ENCODE data around the gene RHBDL1.

RHBDL1 gene

GRCh38 chr16:658679-659571, 16.5 kb upstream of the RHBDL1 start:
- Histone ChIP-seq H3K4me1 (ENCODE audit: insufficient read depth, low read length) (no peaks in the 10 kb centered on the region; the same call in 1 of the 2 replicates), H3K9me3 (ENCODE audit: control insufficient read depth, insufficient read depth, low read length) (no peaks in the 10 kb centered on the region), H3K9ac (ENCODE audit: low read depth, low read length) (no peak overlapping the region), H3K36me3 (ENCODE audit: insufficient read depth, low read length) (no peaks in the 10 kb centered on the region)

- Histone ChIP-seq H3K9ac (ENCODE audit: low read depth, low read length) (no peak overlapping the region), H3K4me1 (ENCODE audit: insufficient read depth, low read length) (no peaks in the 10 kb centered on the region; the same call in 1 of the 2 replicates), H3K9me3 (ENCODE audit: control insufficient read depth, insufficient read depth, low read length) (no peaks in the 10 kb centered on the region), H3K36me3 (ENCODE audit: insufficient read depth, low read length) (no peaks in the 10 kb centered on the region)
These were observed 15.9 kb upstream of the RHBDL1 start for GRCh38 chr16:659618-660017.

DNA sequence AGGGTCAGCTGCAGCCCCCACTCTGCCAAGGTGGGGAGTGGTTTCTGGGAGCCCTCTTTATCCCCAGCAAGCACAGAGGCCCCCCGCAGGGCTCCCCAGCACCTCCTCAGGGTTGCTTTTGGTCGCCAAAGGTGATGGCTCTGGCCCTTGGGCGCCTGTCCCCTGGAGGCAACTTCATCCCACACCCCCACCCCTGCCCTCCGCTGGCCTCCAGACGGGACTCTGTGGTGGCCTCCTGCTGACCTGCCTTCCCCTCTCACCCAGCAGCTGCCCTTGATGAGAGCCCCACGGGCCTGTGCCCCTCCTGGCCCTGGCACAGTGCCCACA, 15.4 kb upstream of the RHBDL1 start:
- H3K4me1 ChIP-seq (ENCODE audit: insufficient read depth, low read length), result no peaks in the 10 kb centered on the region; the same call in 1 of the 2 replicates
- H3K36me3 ChIP-seq (ENCODE audit: insufficient read depth, low read length), result no peaks in the 10 kb centered on the region
- no peaks in the 10 kb centered on the region for H3K9me3 ChIP-seq (ENCODE audit: control insufficient read depth, insufficient read depth, low read length)
- H3K9ac ChIP-seq (ENCODE audit: low read depth, low read length), result peak overlapping the region; percentile 51

DNA sequence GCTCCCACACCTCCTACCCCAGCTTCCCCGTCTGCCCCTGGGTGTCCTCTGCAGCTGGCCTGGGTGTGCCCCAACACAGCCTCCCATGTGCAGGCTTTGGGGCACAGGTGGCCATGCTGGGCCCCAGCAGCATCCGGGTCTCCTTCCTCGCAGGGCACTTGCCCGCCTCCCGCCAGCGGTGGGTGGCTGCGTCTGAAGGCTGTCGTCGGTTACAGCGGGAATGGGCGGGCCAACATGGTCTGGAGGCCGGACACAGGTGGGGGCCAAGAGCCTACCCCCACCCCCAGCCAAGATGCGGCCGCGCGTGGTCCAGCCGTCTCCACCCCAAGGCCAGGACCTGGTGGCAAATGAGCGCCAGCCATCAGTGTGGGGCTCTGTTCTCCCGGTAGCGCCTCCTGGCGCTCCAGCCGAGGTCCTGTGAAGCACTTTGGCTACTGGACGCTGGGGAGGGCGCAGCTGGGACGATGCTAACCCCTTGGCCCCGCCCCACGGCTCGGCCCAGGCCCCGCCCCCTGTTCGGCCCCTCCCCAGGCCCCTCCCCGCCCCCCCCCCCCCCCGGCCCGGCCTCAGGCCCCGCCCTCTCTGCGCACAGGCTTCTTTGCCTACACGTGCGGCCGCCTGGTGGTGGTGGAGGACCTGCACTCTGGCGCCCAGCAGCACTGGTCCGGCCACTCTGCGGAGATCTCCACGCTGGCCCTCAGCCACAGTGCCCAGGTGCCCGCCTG, 14.8 kb upstream of the RHBDL1 start:
- Histone ChIP-seq H3K4me1 (ENCODE audit: insufficient read depth, low read length) (no peaks in the 10 kb centered on the region; the same call in 1 of the 2 replicates), H3K9me3 (ENCODE audit: control insufficient read depth, insufficient read depth, low read length) (no peaks in the 10 kb centered on the region), H3K36me3 (ENCODE audit: insufficient read depth, low read length) (no peaks in the 10 kb centered on the region), H3K9ac (ENCODE audit: low read depth, low read length) (peak overlapping the region; percentile 51)

GRCh38 chr16:661184-661821, 14.2 kb upstream of the RHBDL1 start:
- Histone ChIP-seq H3K4me1 (ENCODE audit: insufficient read depth, low read length) (no peaks in the 10 kb centered on the region; the same call in 1 of the 2 replicates), H3K9me3 (ENCODE audit: control insufficient read depth, insufficient read depth, low read length) (no peaks in the 10 kb centered on the region), H3K36me3 (ENCODE audit: insufficient read depth, low read length) (no peaks in the 10 kb centered on the region)

DNA sequence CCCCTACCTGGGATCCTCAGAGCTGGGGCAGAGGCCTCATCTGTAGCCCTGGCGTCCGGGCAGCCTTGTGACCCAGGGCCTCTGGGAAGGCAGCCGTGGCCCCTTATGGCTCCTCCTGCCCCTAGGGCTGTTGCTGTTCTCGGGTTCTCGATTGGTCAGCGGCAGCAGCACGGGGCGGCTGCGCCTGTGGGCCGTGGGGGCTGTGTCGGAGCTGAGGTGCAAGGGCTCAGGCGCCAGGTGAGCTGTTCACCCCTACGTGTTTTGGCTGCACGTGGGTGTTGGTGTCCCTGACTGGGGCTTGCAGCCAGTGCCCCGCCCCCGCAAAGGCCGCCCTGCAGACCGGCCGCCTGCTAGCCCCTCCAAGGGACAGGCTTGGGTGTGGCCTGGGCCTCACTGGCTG, 13.4 kb upstream of the RHBDL1 start:
- Histone ChIP-seq H3K9ac (ENCODE audit: low read depth, low read length) (no peak overlapping the region), H3K36me3 (ENCODE audit: insufficient read depth, low read length) (no peaks in the 10 kb centered on the region), H3K9me3 (ENCODE audit: control insufficient read depth, insufficient read depth, low read length) (no peaks in the 10 kb centered on the region), H3K4me1 (ENCODE audit: insufficient read depth, low read length) (no peaks in the 10 kb centered on the region; the same call in 1 of the 2 replicates)

More at GRCh38 chr16:661184-661821, 14.2 kb upstream of the RHBDL1 start:
- H3K9ac ChIP-seq (ENCODE audit: low read depth, low read length), result no peak overlapping the region

DNA sequence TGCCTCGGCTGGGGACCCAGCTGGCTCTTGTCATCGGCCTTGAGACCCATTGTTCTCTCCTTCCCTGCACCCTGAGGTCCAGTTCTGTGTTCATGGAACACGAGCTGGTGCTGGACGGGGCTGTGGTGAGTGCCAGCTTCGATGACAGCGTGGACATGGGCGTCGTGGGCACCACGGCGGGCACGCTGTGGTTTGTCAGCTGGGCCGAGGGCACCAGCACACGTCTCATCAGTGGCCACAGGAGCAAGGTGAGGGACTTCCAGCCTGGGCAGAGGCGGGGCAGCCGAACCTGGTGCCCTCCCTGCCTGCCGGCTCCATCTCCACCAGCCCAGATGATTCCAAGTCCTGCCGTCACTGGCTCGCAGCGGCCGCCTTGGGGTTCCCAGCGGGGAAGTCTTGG, 12.9 kb upstream of the RHBDL1 start:
- H3K9ac ChIP-seq (ENCODE audit: low read depth, low read length), result no peak overlapping the region
- H3K36me3 ChIP-seq (ENCODE audit: insufficient read depth, low read length), result no peaks in the 10 kb centered on the region
- peaks cover 3% of the 10 kb centered on the region; the same call in 1 of the 2 replicates for H3K4me1 ChIP-seq (ENCODE audit: insufficient read depth, low read length)
- H3K9me3 ChIP-seq (ENCODE audit: control insufficient read depth, insufficient read depth, low read length), result no peaks in the 10 kb centered on the region

GRCh38 chr16:666572-666971, 8.9 kb upstream of the RHBDL1 start:
- no peak overlapping the region for H3K9ac ChIP-seq (ENCODE audit: low read depth, low read length)
- peaks cover 16% of the 10 kb centered on the region; the same call in 1 of the 2 replicates for H3K36me3 ChIP-seq (ENCODE audit: insufficient read depth, low read length)
- H3K4me1 ChIP-seq (ENCODE audit: insufficient read depth, low read length), result peaks cover 4% of the 10 kb centered on the region; the same call in 1 of the 2 replicates
- H3K9me3 ChIP-seq (ENCODE audit: control insufficient read depth, insufficient read depth, low read length), result no peaks in the 10 kb centered on the region

- H3K9ac ChIP-seq (ENCODE audit: low read depth, low read length), result no peak overlapping the region
- peaks cover 19% of the 10 kb centered on the region; the same call in 1 of the 2 replicates for H3K36me3 ChIP-seq (ENCODE audit: insufficient read depth, low read length)
- H3K4me1 ChIP-seq (ENCODE audit: insufficient read depth, low read length), result peaks cover 4% of the 10 kb centered on the region; the same call in 1 of the 2 replicates
- no peaks in the 10 kb centered on the region for H3K9me3 ChIP-seq (ENCODE audit: control insufficient read depth, insufficient read depth, low read length)
These were observed 8.2 kb upstream of the RHBDL1 start for GRCh38 chr16:667113-667779.

GRCh38 chr16:667780-668518, 7.5 kb upstream of the RHBDL1 start, which contains the start of gene RHOT2:
Gene RHOT2, plus strand, starts transcription at chr16:668132. Its CDS starts 68 bp downstream, at chr16:668200.
- Histone ChIP-seq H3K36me3 (ENCODE audit: insufficient read depth, low read length) (peaks cover 26% of the 10 kb centered on the region), H3K9me3 (ENCODE audit: control insufficient read depth, insufficient read depth, low read length) (no peaks in the 10 kb centered on the region), H3K9ac (ENCODE audit: low read depth, low read length) (peak within 1 kb of the TSS; percentile 87), H3K4me1 (ENCODE audit: insufficient read depth, low read length) (peaks cover 4% of the 10 kb centered on the region; the same call in 1 of the 2 replicates)

DNA sequence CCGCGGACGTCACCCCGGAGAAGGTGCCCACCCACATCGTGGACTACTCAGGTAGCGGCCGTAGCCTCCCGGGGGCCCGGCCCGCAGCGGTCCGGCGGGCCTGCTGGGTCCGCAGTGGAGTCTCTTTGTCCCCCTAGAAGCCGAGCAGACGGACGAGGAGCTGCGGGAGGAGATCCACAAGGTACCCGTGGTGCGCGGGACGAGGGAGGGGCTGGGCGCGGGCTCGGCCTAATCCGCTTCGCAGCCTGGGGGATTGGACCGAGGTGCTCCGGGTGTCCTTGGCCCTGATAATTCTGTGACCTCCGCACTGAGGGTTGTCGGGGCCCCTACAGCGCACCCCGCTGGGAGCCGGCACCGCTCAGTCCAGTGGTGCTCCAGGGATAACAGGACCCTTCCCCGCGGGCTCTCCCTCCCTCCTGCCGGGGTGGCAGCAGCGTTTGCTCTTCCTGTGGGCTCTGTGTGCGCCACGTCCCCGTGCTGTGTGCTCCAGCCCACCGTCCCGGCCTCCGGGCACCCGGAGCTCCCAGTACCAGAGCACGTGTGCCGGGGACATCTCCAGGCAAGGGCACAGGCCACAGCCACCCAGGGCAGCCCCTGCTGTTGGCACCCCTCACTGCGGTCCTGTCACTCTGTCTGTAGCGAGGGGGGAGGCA, 6.8 kb upstream of the RHBDL1 start:
- H3K9ac ChIP-seq (ENCODE audit: low read depth, low read length), result peak overlapping the region; percentile 87
- peaks cover 4% of the 10 kb centered on the region; the same call in 1 of the 2 replicates for H3K4me1 ChIP-seq (ENCODE audit: insufficient read depth, low read length)
- peaks cover 26% of the 10 kb centered on the region for H3K36me3 ChIP-seq (ENCODE audit: insufficient read depth, low read length)
- H3K9me3 ChIP-seq (ENCODE audit: control insufficient read depth, insufficient read depth, low read length), result no peaks in the 10 kb centered on the region

DNA sequence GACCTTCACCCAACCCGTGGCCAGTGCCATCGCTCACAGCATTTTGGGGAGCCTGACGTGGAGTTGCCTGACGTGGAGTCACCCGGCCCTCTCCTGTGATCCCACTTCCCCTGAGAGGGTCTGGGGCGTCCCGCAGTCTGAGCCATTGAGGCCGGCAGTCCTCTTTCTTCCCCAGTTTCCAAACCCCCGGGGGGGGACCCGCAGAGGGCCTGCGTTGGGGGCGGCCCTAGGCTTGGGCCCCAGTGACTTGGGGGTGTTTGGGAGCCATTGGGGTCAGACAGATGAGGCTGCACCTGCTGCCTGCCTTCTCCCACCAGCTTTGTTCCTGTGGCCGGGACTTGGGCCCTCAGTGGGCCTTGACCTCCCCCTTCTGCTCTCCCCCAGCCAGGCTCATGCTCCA, 5.8 kb upstream of the RHBDL1 start:
- H3K9ac ChIP-seq (ENCODE audit: low read depth, low read length), result no peak overlapping the region
- H3K36me3 ChIP-seq (ENCODE audit: insufficient read depth, low read length), result peaks cover 26% of the 10 kb centered on the region
- H3K9me3 ChIP-seq (ENCODE audit: control insufficient read depth, insufficient read depth, low read length), result no peaks in the 10 kb centered on the region
- H3K4me1 ChIP-seq (ENCODE audit: insufficient read depth, low read length), result peaks cover 4% of the 10 kb centered on the region; the same call in 1 of the 2 replicates
